Chondrocyte (in vitro differentiated cells): ENCODE results near the gene BRK1. TPM values are rescaled to one million over a fixed set of nuclear protein-coding genes. Genes with fewer than 3 reads are reported as not detected.
"Not testable (repeated sequence)": the region's sequence is repeated elsewhere in the genome, so short reads cannot be mapped to it uniquely, and the experiment has no call there.

Experiments used
- DNase-seq: peaks from one replicate; pipeline ENCODE4 v3.0.0; 2021; ENCODE audit warnings: mixed read lengths, low spot score
- H3K27ac Mint-ChIP-seq: one replicate; pipeline ENCODE4 v1.8.0; 2021; ENCODE audit warnings: mild to moderate bottlenecking, moderate library complexity, mixed read lengths; ENCODE audit not compliant: unreplicated experiment
- H3K27me3 Mint-ChIP-seq: 2 replicates; pipeline ENCODE4 v1.8.0; 2021; ENCODE audit warnings: low read depth, mixed read lengths
- H3K36me3 Mint-ChIP-seq: 2 replicates; pipeline ENCODE4 v1.8.0; 2021; ENCODE audit warnings: low read depth, mixed read lengths
- H3K4me1 Mint-ChIP-seq: 2 replicates; pipeline ENCODE4 v1.8.0; 2021; ENCODE audit warnings: low read depth, mild to moderate bottlenecking, mixed read lengths
- H3K4me3 Mint-ChIP-seq: one replicate; pipeline ENCODE4 v1.8.0; 2021; ENCODE audit warnings: mild to moderate bottlenecking, moderate library complexity, mixed read lengths; ENCODE audit not compliant: unreplicated experiment
- H3K9me3 Mint-ChIP-seq: 2 replicates; pipeline ENCODE4 v1.8.0; 2021; ENCODE audit warnings: low read depth, mixed read lengths
- total RNA-seq: library from RNA; stranded (reverse); gene quantifications from 3 replicates; pipeline ENCODE4 v1.2.1, GENCODE V29; 2021
- TF ChIP-seq, protein P1 (sequence below): fragments of 200-600 bp; sonication (generic); IDR thresholded peaks from 2 replicates; pipeline ENCODE4 v1.5.0; 2021; ENCODE audit warnings: antibody characterized with exemption, mild to moderate bottlenecking, moderate library complexity

Gene BRK1
- total RNA-seq, 1 donor from 2014 or later = 113 TPM

DNA sequence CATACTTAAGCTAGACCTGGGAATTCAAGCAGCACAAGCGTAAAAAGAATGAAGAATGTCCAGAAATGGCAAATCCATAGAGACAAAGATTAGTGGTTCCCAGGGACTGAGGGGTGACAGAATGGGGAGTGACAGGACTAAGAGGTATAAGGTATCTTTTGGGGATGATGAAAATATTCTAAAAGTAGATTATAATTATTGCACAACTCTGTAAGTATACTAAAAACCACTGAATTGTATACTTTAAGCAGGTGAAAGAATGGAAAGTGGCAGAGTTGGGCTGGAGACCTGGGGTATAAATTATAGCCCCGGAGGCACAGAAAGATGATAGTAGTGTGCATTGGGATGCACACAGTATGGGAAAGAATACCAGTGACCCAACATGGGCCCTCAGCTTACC is 5.6 kb downstream of the BRK1 start:
- no peaks in the 10 kb centered on the region for H3K27me3 Mint-ChIP-seq
- H3K36me3 Mint-ChIP-seq = peaks cover 16% of the 10 kb centered on the region
- peaks cover 22% of the 10 kb centered on the region for H3K4me1 Mint-ChIP-seq
- H3K27ac Mint-ChIP-seq = no peak overlapping the region
- TF ChIP-seq, protein P1, sequence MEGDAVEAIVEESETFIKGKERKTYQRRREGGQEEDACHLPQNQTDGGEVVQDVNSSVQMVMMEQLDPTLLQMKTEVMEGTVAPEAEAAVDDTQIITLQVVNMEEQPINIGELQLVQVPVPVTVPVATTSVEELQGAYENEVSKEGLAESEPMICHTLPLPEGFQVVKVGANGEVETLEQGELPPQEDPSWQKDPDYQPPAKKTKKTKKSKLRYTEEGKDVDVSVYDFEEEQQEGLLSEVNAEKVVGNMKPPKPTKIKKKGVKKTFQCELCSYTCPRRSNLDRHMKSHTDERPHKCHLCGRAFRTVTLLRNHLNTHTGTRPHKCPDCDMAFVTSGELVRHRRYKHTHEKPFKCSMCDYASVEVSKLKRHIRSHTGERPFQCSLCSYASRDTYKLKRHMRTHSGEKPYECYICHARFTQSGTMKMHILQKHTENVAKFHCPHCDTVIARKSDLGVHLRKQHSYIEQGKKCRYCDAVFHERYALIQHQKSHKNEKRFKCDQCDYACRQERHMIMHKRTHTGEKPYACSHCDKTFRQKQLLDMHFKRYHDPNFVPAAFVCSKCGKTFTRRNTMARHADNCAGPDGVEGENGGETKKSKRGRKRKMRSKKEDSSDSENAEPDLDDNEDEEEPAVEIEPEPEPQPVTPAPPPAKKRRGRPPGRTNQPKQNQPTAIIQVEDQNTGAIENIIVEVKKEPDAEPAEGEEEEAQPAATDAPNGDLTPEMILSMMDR = no peak
- no peak overlapping the region for H3K4me3 Mint-ChIP-seq
- DNase-seq = no peak
- no peaks in the 10 kb centered on the region for H3K9me3 Mint-ChIP-seq

- Mint-ChIP-seq H3K4me1 (peaks cover 10% of the 10 kb centered on the region), H3K9me3 (no peaks in the 10 kb centered on the region), H3K27ac (peak overlapping the region; percentile 18), H3K4me3 (no peak overlapping the region), H3K36me3 (peaks cover 26% of the 10 kb centered on the region), H3K27me3 (no peaks in the 10 kb centered on the region)
- TF ChIP-seq, protein P1 = no peak
- no peak for DNase-seq
Measured at GRCh38 chr3:10122724-10123123, 7.2 kb downstream of the BRK1 start.

GRCh38 chr3:10135872-10136271 is 20.4 kb downstream of the BRK1 start:
- H3K36me3 Mint-ChIP-seq, H3K27me3 Mint-ChIP-seq, H3K9me3 Mint-ChIP-seq, H3K4me3 Mint-ChIP-seq, H3K4me1 Mint-ChIP-seq, H3K27ac Mint-ChIP-seq, DNase-seq: not testable (repeated sequence)

GRCh38 chr3:10136426-10137005 is 21.0 kb downstream of the BRK1 start:
- no peaks in the 10 kb centered on the region for H3K4me1 Mint-ChIP-seq
- TF ChIP-seq, protein P1 = no peak
- H3K36me3 Mint-ChIP-seq = no peaks in the 10 kb centered on the region
- no peak for DNase-seq
- no peaks in the 10 kb centered on the region for H3K9me3 Mint-ChIP-seq
- H3K4me3 Mint-ChIP-seq = no peak overlapping the region
- H3K27me3 Mint-ChIP-seq = no peaks in the 10 kb centered on the region
- H3K27ac Mint-ChIP-seq = no peak overlapping the region

DNA sequence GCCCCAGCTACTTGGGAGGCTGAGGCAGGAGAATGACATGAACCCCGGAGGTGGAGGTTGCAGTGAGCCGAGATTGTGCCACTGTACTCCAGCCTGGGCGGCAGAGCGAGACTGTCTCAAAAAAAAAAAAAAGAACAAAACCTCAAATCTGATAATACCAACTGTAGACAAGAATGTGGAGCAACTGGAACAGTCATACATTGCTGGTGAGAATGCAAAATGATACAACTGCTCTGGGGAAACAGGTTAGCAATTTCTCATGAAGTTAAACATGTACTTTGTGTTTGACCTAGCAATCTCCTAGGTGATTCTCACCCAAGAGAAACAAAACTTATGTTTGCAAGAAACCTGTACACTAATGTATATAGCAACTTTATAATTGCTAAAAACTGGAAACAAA is 21.7 kb downstream of the BRK1 start:
- Mint-ChIP-seq H3K4me3 (no peak overlapping the region), H3K27ac (no peak overlapping the region)

More for the DNA sequence above, 21.7 kb downstream of the BRK1 start:
- H3K36me3 Mint-ChIP-seq = no peaks in the 10 kb centered on the region
- TF ChIP-seq, protein P1 = no peak
- no peak for DNase-seq
- H3K27me3 Mint-ChIP-seq = no peaks in the 10 kb centered on the region
- no peaks in the 10 kb centered on the region for H3K4me1 Mint-ChIP-seq
- H3K9me3 Mint-ChIP-seq = no peaks in the 10 kb centered on the region
